Activated CD4-positive, alpha-beta T cell treated with anti-CD3 and anti-CD28 coated beads for 24 hours (primary cell): ENCODE measurements around the gene RYR3.
"Not testable (repeated sequence)": the region's sequence is repeated elsewhere in the genome, so short reads cannot be mapped to it uniquely, and the experiment has no call there.

Experiments
- DNase-seq, 2 donors: peaks; one replicate each; pipeline ENCODE4 v3.0.0-alpha.2; 2020; ENCODE audit warnings: low read depth in 2 of 2

Gene RYR3

DNA sequence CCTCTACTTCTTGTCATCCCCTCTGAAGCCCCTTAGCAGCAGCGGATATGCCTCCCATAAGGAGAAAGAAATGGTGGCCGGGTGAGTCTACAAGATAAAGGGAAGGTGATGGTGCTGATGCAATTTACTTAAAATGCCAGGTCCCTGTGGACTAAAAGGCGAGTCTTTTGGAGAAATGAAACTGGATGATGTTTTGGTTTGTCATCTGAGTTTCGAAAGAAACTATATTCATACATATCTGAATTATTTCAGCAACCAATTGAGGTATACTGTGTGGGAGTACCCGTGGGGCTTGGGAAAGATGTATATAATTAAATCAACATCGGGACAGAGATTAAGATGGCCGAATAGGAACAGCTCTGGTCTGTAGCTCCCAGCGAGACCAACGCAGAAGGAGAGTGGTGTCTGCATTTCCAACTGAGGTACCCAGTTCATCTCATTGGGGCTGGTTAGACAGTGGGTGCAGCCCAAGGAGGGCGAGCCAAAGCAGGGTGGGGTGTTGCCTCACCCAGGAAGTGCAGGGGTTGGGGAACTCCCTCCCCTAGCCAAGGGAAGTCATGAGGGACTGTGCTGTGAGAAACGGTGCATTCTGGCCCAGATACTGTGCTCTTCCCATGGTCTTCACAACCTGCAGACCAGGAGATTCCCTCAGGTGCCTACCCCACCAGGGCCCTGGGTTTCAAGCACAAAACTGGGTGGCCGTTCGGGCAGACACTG is 446.9 kb downstream of the RYR3 start:
- no peak for DNase-seq

DNA sequence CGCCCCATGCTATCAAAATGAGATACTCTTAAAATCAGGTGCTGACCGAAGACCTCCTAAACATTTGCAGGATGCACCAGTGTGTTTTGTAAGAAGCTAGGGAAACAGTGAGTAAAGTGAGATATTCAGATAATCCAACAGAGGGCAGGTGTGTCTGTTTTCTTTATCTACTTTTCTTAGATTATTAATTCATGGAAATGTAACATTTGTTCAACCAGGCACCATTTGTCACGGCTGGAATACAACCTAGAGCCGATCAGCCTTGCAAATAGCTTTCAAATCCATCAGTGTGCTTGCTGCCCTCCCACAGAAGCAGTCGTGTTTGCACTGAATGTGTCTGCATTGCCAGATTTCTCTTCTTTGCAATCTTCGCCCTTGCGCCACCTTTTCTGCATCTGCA is 455.6 kb downstream of the RYR3 start:
- no peak for DNase-seq

DNA sequence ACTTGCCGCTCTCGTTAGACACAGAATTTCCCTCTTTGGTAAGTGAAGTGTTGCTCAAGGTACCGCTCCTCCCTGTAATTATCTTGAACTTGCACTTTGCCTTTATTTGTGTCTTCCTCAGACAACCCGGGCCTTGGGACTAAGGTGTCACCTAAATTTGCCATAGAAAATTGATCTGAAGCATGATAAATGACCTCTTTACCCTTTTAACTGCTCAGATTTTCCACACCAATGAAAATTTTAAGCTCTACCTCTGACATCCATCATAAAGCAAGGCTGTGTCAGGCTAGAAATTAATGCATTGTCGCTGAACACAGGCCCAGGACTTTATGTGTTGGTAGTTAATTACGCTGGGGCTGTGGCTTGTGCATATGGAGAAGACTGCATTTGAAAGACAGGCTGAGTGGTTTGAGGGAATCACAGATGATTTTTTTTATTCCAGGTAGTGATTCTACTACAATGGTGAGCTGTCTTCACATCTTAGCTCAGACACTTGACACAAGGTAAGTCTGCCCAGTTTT is 458.0 kb downstream of the RYR3 start:
- DNase-seq = no peak

DNA sequence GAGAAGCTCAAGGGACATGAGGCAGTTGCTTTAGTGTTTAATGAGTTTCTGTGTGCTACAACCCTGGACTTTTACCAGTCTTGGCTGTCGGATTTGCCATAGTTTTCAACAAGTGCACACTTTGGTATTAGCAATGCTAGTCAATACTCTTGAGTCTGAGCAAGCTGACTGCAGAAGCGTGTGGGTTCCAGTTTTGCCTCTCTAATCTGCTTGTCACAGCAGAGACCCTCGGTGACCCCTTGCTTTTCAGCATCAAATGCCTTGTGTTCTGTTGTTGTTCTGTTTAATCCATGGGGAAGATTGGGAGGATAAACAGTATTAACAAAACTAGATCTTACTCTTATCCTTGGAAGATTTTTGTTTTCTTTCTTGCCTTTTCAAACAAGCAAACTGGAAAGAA is 463.2 kb downstream of the RYR3 start:
- no peak for DNase-seq

DNA sequence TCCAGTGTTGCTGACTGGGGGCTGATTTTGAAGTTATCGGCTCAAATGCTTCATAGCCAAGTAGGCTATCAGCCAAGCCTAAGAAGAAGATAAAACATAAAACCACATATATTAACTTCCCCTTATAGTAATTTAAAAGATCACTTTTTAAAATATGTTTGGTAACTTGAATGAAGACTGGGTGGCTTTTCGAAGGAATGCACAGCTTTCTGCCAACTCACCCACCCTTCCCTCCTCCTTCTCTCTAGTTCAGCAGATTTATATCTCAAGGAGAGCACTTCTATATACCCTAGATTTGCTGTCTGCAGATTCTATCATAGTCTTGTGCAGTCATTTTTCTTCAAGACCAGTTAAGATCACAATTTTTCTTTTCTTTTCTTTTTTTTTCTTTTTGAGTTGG is 468.1 kb downstream of the RYR3 start:
- no peak for DNase-seq

DNA sequence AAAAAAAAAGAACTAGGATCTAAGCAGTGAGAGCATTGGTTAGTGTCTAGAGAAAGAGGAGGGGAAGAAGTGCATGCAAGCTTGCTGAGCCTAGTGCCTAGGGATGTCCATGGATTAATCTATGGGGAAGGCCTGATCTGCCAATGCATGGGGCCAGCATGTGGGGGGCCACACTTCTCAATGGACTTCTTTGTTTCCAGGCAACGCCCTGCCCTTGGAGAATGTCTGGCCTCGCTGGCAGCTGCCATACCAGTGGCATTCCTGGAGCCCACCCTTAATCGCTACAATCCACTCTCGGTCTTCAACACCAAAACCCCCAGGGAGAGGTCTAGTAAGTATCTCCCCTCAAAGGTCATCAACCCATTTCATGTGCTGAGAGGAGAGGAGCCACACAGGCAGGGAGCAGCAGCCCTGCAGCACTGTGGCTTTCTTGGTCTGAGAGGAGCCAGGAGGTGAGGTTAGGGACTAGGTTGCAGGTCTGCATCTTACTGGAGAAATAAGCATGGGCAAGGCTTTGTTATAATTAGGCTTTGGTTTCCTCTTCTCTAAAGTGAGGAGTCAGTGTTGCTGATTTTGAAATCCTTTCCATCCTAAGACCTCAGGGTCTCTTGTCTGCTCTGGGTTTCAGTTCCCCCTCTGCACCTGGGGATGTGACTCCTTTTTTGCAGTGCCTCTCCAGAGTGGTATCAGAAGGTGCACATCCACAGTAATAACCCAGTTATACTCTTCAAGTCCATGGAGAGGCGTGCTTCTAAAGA is 469.4 kb downstream of the RYR3 start:
- DNase-seq = no peak

DNA sequence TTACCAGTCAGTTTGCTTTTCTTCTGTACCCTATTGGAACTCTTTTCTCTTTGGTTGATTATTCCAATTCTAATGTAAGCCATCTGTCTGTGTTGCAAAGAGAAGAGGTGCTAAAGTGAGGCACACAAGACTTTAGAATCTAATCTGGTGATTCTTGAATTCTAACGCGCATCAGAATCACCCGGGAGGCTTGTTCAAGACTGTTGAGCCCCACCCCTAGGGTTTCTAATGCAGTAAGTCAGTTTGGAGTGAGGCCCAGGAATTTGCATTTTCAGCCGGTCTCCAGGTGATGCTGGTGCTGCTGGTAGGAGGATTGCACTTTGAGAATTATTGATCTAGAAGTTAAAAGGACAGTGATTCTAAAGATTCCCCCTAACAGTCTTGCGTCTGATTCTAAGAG is 472.2 kb downstream of the RYR3 start:
- no peak for DNase-seq

DNA sequence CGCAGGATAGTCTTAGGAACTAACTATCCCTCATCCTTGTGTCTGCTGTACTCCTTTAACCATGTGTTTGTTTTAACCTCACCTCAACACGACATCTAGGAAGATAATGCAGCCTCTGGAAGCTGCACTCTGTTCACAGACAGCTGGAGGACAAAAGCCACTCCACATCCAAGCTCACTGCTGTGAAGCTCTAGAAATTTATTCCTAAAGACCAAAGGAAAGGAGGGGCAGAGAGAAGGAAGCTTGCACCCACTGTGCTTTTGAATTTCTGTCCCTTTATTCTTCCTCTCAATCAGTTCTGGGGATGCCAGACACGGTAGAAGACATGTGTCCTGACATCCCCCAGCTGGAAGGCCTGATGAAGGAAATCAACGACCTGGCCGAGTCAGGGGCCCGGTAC is 474.6 kb downstream of the RYR3 start:
- DNase-seq = no peak

DNA sequence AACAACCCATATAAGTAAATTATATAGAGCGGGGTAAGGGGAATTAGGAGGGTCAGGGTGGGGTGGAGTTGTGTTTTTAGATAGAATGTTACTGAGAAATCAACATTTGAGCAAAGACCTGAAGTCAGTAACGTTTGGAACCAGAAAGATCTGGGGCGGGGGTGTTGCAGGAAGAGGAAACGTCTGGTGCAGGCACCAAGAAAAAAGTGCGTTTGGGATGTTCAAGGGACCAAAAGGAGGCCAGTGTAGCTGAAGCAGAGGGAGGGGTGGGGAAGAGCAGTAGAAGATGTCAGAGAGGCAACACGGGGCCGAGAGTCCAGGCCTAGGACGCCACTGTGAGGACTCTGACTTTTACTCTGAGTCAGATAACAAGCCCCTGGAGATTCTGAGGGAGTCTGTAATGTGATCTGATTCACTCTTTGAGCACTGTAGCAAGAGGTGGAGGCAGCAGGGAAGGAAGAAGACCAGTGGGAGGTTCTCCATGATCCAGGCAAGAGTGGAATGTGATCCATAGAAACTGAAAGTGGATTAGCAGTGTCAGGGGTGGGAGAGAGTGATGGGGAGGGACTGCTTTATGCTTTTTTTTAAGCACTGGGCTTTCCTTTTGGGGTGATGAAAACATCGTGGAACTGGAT is 478.3 kb downstream of the RYR3 start:
- DNase-seq = no peak

DNA sequence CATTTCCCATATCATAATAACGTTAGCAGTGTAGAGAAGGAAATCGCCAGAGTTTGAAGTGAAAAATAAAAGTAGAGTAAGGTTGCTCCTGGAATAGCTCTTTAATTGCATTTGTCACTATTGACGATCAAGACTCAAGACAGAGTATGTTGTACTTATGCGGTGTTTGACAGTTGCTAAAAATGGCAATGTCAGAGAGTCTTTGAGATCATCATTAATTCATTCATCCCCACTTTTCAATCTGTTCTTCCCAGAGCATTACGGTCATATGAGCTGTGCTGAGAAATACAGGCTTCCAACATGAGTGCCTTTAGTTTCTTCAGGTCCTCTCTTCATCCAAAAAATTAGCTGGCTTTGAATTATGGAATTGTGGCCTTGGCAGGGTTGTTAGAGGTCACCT is 483.7 kb downstream of the RYR3 start:
- no peak for DNase-seq

DNA sequence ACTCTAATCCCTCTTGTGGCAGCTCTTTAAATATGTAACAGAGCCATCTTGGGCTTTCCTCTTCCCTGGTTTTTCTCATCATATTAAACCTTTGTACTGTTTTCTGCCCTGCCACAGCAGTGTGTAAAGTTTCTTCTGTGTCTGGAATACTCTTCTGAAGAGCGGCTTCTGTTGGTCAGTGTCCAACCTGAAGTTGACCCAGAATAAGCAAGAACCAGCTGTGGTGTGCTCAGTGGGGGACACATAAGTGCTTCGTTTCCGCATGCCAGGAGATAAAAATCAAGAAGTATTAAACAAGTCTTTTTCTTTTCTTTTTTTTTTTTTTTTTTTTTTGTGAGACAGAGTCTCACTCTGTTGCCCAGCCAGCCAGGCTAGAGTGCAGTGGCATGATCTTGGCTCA is 484.3 kb downstream of the RYR3 start:
- no peak for DNase-seq

DNA sequence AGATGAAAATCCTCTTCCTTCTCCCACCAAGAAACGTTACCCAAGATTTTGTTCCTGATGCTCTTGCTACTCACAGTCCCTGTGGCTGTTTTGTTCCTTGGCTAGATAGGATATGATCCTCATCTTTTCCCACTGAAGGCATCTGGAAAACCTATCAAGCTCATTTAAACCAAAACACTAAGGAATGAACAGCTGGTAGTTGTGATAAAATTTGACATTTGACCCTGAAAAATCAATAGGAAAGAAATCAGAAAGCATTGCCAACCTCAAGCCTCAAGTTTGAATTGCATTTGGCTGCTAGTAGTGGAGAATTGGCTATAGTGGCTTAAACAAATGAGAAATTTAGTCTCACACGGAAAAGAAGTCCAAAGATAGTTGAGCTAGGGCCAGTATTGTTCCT is 486.9 kb downstream of the RYR3 start:
- no peak for DNase-seq

DNA sequence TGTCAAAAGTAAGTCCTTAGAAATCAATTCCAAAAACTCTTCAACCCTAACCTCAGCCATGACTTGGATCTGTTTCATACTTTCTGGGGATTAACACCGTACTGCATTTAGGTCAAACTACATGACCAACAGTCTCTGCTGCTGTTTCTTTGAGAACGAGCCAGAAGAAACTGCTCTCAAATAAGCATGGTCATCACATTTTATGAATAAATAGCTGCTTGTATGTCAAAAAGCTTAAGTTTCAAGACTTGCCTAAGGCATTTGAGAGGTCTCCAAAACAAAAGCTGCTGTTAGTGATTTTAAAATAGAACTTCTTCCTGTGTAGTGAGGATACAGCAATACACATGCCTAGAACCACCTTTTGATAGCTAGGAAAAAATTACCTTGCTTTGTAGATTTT is 491.2 kb downstream of the RYR3 start:
- no peak for DNase-seq

DNA sequence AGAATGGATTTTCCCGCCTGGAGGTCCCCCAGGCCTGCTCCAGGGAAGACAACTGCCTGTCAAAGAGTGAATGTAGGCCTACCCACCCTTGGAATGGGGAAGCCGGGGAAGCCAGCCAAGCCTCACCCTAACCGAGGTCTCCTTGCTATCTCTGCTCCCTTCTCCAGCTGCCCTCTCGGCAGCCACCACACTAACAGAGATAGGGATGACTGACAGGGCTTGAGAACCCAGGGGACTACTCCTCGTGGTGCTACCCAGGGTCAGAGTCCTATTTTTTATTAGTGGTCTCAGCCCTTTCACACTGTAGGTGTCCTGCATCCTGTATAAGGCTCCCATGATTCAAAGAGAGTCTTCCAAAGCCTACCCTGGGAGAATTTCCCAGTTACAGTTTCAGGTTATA is 496.9 kb downstream of the RYR3 start:
- DNase-seq = no peak

DNA sequence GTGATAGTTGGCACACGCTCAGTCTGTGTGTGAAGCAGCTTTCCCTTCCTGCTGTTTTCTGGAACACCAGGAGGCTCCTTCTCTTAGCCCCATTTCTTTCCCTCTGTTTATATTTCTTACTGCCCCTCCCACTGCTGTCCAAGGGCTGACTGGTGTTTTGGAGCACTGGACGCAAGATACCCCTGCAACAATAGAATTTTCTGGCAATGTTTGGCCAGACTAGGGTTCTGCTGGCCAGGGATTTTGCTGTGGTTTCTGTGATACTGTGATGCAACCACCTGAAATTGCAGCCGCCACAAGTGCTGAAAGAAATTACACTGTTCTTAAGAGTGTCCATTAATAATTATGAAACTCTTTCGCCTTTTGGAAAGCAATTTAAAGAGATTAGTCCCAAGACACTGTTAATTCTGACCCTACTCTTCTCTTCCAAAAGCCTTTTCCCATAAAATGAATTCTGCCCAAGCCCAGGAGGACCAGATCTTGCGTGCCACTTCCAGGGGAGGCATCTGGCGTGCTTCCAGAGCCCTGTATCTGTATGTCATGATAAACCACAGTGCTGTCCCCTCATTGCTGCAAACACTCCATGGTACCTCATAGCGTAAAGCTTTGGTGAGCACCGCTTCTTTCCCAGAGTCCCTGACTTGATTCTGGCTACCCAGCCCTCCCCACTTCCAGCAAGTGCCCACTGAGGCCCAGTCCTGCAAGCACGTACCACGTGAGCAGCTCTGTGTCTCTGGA is 498.1 kb downstream of the RYR3 start:
- DNase-seq = no peak

DNA sequence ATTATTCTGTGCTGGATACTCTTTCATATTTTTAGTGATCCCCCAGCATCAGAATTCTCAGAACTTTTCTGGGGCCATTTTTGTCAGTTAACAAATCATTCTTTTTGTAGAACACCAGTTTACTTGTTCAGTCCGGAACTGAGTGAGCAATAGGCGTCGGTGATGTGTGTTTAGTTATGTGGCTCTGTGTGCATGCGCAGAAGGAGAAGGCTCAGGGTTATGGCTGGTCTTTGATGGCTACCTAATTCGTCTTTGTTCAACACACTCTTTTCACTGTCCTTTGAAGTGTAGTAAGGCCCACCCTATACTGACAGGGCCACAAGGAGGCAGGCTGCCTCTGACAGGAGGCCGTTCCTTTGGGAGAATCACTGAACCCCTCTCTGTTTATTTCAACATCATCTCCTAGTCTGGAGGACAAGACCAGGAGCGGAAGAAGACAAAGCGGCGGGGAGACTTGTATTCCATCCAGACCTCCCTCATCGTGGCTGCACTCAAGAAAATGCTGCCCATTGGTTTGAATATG is 499.4 kb downstream of the RYR3 start:
- DNase-seq = no peak

DNA sequence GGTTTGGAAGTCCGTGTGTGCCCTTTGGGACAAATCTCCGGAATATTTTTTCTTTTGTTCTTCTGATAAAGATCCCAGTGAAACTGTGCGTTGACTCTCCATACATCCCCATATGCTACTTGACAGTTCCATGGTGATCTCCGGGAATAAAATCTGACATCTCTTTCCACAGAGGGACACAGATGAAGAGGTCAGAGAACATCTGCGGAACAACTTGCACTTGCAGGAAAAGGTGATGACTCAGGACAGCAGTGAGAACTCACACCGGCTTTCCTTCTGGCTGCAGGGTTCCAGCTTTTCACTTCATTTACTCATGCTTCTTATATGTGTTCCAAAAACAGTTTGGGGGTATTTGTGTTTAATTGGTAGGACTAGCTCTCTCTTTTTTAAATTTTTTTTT is 500.0 kb downstream of the RYR3 start:
- DNase-seq = no peak

DNA sequence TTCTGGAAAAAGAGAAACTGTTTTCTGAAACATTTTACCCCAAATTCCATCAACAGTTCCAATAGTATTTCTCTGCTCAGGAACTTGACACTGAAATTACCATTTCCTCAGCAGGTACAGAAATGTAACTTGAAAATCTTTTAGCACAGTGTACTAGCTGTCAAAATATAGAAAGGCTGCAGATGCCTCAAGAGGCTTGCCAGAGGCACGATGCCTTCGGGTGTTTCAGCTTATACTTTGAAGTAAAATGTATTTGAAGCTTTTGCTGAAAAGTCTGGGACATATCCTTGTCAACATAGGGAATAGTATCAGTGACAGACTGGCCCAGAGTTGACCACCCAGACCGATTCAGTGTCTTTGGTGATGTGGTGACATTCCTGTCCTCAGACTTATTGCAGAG is 503.1 kb downstream of the RYR3 start:
- no peak for DNase-seq

DNA sequence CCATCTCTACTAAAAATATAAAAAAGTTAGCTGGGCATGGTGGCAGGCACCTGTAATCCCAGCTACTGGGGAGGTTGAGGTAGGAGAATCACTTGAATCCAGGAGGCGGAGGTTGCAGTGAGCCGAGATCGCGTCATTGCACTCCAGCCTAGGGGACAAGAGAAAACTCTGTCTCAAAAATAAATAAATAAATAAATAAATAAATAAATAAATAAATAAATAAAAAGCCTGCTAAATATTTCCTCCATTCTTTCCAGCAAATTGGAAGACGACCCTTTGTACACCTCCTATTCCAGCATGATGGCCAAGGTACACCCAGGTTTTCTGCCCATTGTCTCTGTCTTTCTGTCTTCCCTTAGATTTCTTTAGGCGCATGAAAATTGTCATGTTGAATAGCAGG is 508.7 kb downstream of the RYR3 start:
- not testable (repeated sequence) for DNase-seq

DNA sequence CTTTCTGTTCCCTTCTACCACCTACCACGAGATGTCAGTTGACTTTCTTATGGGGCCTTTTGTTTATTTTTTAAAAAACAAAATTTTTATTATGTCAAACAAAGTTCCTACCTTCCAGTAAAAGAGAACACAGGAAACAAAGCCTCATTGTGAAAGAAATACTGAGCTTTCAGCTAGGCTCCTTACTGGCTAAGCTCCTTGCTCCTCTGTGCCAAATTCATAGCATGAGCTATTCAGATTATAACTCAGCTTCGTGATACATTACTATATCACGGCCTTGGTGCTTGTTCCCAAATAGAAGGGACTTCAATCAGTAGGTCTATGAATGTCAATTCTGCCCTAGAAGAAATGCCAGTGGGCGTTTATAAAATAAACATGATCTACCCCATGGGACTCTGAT is 511.7 kb downstream of the RYR3 start:
- no peak for DNase-seq

DNA sequence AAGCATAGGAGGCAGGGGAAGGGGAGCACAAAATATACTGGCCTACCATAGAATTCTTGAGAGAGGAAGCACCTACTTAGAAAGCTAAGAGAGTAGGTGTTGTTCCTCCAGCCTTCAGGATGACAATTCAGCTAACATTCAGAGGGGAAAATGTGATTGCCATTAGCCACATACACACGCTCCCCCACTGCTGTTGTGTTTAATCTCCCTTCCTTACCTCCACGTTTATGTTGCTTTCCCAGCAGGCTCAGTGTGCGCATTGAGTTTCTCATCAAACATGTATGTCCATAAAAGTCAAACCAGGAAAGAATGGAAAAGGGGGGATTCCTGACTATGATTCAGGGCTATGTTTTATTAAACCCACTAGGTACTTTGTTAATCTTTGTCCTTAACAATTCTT is 512.4 kb downstream of the RYR3 start:
- DNase-seq = no peak

DNA sequence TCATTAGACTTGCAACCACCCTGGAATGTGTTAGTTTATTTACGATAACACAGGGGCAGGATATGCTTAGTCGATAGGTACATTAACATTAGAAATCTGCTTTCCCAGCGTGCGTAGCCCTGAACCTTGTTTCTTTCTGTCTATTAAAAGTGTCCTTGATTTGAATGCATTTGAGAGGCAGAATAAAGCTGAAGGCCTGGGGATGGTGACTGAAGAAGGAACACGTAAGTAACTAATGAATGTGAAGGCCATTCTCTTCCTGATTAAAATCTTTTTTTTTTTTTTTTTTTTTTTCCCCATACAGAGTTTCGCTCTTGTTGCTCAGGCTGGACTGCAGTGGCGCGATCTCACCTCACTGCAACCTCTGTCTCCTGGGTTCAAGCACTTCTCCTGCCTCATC is 514.7 kb downstream of the RYR3 start:
- DNase-seq = no peak
